Dermis blood vessel endothelial cell (primary cell): ENCODE data around the gene ALPL. TPM values are rescaled to one million over a fixed set of nuclear protein-coding genes. Genes with fewer than 3 reads are reported as not detected.

Source experiments
- DNase-seq: peaks from one replicate; pipeline ENCODE4 v3.0.0; 2010
- total RNA-seq: library from RNA; depleted of rRNA; stranded (reverse); fragments of >200 nt; gene quantifications from 2 replicates; pipeline ENCODE4 v1.2.3, GENCODE V29; 2014

ALPL gene
- total RNA-seq, 1 donor from 2014 or later: 0.34 TPM

DNA sequence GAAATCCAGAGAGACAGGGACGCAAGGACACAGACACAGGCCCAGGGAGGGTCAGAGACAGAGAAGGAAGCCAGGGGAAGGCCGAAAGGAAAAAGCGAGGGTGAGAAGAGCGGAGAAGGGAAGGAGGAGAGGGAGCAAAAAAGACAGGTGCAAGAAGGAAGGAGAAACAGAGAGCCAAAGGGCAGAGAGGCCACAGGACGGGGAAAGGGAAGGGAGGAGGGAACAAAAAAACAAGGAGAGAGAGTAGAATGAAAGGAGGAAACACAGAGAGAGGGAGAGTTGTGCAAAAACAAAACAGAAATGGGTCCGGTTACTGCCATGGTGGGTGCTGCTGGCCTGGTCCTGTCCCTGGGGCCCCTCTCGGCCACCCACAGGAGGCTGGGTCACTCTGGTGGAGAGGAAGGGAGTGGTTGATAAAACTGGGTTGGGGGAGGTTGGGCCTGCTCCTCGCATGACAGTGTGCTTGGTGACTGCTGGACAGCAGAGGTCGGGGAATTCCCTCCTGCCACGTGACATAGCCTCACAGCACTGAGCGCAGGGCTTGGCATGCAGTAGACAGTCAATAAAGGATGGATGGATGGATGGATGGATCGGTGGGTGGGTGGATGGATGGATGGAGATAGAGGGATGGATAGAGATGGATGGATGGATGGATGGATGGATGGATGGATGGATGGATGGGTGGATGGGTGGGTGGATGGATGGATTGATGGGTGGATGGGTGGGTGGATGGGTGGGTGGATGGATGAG lies 95.2 kb downstream of the ALPL start:
- DNase-seq: no peak

GRCh38 chr1:21605012-21605715 lies 95.9 kb downstream of the ALPL start:
- DNase-seq: no peak

- no peak for DNase-seq
Measured at GRCh38 chr1:21605964-21606705, 96.9 kb downstream of the ALPL start.

DNA sequence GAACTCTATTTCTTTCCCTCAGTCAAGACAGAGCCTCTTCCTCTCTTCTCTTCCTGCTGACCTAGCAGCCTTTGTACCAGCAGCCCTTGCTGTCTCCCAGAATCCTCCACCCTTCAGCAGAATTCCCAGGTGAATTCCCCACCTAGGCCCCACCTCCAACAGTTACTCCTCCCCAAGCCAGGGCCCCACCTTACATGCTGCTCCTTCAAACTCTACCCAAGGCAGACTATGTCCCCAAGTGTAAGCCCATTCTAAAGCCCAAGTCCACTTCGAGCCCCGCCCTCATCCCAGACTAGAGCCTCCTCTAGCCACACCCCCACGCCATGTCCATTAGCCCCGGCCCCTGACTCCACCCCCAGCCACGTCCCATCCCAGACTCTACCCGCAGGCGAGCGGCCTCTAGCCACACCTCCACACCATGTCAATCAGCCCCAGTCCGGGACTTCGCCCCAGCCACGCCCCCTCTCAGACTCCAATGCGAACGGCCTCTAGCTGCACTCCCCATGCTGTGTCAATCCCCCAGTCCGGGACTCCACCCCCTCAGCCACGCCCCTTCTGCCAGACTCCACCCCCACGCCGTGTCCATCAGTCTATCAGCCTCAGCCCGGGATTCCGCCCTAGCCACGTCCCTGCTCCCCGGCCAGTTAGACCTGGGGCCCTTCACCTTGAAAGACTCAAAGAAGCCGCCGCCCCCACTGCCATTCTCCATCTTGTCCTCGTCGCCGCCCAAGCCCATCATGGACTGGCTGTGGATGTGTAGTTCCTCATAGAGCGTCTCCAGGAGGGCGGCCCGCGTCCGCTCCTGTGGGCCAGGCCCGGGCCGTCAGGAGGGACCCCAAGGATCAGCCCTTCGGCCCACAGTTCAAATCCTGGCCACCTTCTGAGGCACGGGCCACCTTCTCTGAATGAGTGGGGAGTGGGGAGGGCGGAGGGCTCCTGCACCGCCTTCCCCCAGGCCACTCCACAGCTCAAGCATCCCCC lies 98.6 kb downstream of the ALPL start:
- DNase-seq: peak; percentile 78

GRCh38 chr1:21608798-21609197 lies 99.6 kb downstream of the ALPL start:
- DNase-seq: no peak

GRCh38 chr1:21610027-21610426 lies 100.8 kb downstream of the ALPL start:
- no peak for DNase-seq

DNA sequence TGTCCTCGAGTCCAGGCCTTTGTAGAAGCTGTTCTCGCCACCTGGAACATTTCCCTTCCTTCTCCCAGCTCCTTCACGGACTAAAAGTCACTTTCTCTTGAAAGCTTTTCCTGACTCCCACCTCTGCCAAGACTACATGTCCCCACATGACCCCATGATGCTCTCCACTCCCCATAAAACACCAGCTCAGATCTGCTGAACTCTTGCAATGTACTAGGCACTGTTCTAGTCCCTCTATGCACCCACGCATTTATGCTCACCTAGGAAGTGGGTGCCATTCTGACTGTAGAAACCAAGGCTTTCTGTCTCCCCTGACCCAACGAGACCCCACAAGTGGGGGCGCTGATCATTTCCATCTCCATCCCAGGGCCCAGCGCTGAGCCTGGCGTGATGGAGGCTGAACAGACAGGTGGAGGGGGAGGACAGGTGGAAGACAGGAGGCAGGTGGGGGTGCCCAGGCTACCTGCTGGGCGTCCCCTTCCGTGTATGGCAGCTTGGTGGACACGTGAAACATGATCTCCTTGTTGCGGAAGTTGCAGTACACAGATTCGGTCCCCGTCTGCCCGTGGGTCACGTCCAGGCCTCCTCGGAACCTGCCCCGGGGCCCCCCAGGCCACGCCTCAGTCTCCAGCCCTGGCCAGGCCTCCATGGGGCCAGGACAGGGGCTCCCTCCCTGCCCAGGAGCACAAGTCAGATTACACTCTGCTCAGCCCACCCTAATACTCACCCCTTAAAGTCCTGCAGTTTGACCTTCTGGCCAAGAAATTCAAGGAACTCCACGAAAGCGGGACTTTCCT lies 102.0 kb downstream of the ALPL start:
- no peak for DNase-seq

DNA sequence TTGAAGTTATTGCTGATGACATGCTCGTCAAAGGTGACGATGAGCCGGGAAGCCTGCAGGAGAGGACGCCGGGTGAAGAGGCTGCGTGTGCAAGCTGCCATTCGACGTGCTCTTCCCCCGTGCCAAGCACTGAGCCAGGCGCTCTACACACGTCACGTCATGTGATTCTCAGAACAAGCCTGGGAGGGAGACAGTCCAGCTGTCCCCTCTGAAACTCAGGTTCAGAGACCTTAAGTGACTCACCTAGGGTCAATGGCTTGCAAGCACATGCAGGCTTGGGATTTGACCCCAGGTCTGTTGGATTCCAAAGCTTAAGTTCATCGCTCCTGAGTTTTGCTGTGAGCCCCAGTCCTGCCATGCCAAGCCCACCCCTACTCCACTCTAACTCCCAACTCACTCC lies 102.8 kb downstream of the ALPL start:
- no peak for DNase-seq

GRCh38 chr1:21613072-21613867 lies 104.0 kb downstream of the ALPL start:
- DNase-seq: no peak

DNA sequence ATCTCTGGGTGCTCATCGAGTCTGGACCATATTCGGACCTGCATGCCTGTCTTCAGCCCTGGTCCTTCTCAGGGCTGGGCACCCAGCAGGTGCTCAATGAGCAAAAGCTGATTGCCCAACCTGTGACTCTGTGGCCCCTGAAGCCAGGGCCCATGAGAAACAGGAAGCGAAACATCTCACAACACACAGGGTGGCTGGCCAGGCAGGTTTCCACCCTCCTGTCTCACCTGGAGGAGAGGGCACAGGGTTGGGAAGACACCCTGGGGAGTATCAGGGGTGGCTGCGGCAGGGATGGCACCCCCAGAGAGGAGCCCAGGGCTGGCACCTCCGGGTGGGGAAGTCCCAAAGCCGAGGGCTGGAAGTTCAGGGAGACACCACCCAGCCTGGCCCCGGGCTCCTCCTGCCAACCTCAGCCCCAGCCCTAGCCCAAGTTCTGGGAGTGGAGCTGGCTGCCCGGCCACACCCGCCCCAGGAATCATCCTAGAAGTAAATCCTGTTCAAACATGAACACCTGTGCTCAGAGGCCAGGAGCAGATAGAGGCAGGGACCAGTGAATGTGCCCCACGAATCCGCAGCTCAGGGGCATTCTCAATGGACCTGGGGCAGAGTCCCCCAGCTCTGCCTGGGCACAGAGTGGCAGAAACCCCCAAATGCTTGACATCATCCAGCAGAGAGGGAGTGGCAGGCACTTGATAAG lies 105.3 kb downstream of the ALPL start:
- no peak for DNase-seq

GRCh38 chr1:21616372-21616771 lies 107.1 kb downstream of the ALPL start:
- DNase-seq: no peak

GRCh38 chr1:21617126-21617738 lies 108.0 kb downstream of the ALPL start:
- DNase-seq: no peak

DNA sequence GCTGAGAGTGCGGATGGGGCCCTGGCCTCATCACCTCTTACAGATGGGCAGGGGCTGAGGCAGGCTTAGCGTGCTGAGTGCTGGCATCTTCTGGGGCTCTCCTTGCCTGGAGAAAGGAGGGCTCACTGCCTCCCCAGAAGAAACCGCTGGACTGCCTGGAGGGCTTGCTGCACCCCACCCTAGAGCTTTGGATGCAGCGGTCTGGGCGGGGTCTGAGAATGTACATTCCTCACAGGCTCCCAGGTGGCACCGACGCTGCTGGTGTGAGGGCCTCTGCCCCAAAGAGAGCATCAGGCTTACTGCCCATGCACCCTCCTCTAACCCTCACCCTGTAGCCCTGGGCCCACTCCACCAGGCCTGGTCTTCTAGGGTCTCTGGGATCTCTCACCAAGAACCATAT lies 108.8 kb downstream of the ALPL start:
- DNase-seq: no peak

GRCh38 chr1:21618561-21619374 lies 109.5 kb downstream of the ALPL start:
- DNase-seq: no peak

DNA sequence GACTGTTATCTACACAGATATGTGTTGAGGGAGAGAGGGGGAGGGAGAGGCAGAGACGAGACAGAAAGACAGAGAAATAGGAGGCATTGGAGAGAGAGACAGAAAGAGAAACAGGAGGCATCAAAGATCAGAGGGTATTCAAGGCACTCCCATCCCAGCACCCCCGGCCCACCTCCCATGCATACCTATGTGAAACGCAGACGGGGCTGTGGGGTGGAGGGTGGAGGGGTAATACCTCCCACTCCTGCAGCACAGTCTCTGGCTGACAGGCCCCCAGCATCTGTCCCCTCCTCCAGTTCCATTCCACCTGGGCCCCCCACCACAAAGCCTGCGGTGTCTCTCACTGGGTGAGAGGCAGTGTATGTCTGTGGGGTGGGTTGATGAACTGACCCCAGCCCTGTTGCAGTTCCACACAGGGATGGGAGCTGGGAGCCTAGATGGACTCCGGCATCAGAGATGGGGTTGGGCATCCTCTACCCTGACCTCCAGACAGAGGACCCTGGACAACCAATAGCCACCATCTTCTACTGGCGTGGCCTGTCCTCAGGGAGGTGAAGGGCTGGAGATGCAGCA lies 110.2 kb downstream of the ALPL start:
- DNase-seq: no peak

DNA sequence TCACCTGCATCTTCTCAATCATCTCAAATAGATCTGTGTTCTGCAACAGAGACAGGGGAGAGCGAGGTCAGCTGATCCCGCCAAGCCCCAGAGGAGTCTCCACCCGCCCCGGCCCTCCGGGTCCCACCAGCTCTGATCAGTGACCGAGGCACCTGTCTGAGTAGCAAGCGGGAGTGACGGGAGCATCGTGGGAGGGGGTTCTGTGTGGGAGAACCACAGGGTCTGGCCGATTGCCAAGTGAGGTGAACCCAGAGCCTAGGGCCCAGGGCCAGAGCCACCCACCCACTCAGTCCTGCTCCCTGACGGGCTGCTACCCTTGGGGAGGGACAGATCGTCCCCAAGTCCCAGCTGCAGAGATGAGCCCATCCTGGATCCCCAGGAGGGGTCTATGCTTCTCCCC lies 110.8 kb downstream of the ALPL start:
- no peak for DNase-seq

- no peak for DNase-seq
Measured at GRCh38 chr1:21620496-21620895, 111.3 kb downstream of the ALPL start.

DNA sequence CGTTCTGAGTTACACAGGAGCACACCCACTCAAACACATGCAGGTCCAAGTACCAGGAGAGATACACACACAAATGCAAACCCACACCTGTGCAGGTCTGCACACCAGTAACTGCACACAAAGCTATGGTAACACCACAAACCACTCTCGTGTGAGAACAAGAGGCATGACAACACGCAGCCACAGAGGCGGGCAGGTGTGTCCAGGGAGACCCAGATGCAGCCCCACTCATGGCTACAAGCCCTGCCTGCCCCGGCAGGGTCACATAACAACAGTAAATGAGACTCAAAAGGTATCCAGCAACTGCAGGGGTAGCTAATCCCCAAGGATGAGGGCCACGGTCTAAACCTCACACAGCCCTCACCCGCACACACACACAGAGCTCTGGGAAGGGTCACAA lies 111.8 kb downstream of the ALPL start:
- no peak for DNase-seq
